Lower leg skin (tissue), 3 donors: ENCODE results near the gene UBE2F.

Experiments
- CTCF ChIP-seq, 3 donors: fragments of 450-650 bp; IDR thresholded peaks; one replicate each; pipeline ENCODE4 v1.5.1; 2016; ENCODE audit warnings: antibody characterized with exemption in 3 of 3, mild to moderate bottlenecking in 3 of 3, moderate library complexity in 2 of 3
- POLR2A ChIP-seq, 2 donors: fragments of 450-650 bp; IDR thresholded peaks; one replicate each; pipeline ENCODE4 v1.6.1; 2016 to 2017; ENCODE audit warnings: antibody characterized with exemption in 2 of 2, mild to moderate bottlenecking in 1 of 2, moderate library complexity in 1 of 2

GRCh38 chr2:238016526-238016925, 49.7 kb downstream of the UBE2F start:
- TF ChIP-seq CTCF (IDR thresholded peaks at IDR 0.05) (no peak), POLR2A (IDR thresholded peaks at IDR 0.05) (no peak)
